NT2/D1 (cell line): ENCODE results near the gene KCNJ4.

ENCODE experiments used
- SUZ12 ChIP-seq: IDR thresholded peaks from 2 replicates; pipeline ENCODE4 v1.6.1; 2011; ENCODE audit not compliant: insufficient read length, insufficient read depth; ENCODE audit errors: extremely low read depth
- YY1 ChIP-seq: IDR thresholded peaks from 2 replicates; pipeline ENCODE4 v1.6.1; 2011; ENCODE audit not compliant: insufficient read length, insufficient read depth
- ZNF274 ChIP-seq: IDR thresholded peaks from 2 replicates; pipeline ENCODE4 v1.6.1; 2011; ENCODE audit warnings: mild to moderate bottlenecking, low read depth, low read length

GRCh38 chr22:38469306-38469781 lies 14.3 kb upstream of the KCNJ4 start:
- TF ChIP-seq YY1 (no peak), ZNF274 (no peak), SUZ12 (no peak)
